Left kidney (tissue), 2 donors: ENCODE results near the gene APOL4. TPM values are rescaled to one million over a fixed set of nuclear protein-coding genes. Genes with fewer than 3 reads are reported as not detected.
"Not testable (repeated sequence)": the region's sequence is repeated elsewhere in the genome, so short reads cannot be mapped to it uniquely, and the experiment has no call there.

Experiments
- DNase-seq: peaks from one replicate; pipeline ENCODE4 v3.0.0-alpha.2; 2013
- polyA plus RNA-seq: library from polyadenylated mRNA; unstranded; fragments of 120-200 nt; gene quantifications from one replicate; pipeline ENCODE4 v1.2.1, GENCODE V29; 2013; ENCODE audit not compliant: insufficient read length

APOL4 gene
- polyA plus RNA-seq, 1 donor: 10.9 TPM

- no peak for DNase-seq
Observed at GRCh38 chr22:36153501-36154422, 47.8 kb downstream of the APOL4 start.

GRCh38 chr22:36152821-36153220 lies 48.8 kb downstream of the APOL4 start:
- not testable (repeated sequence) for DNase-seq

- DNase-seq: no peak
Observed at GRCh38 chr22:36152088-36152487, 49.5 kb downstream of the APOL4 start.

- no peak for DNase-seq
Observed at GRCh38 chr22:36151006-36151595, 50.5 kb downstream of the APOL4 start.

GRCh38 chr22:36149441-36149840 lies 52.2 kb downstream of the APOL4 start:
- no peak for DNase-seq

GRCh38 chr22:36148411-36148810 lies 53.2 kb downstream of the APOL4 start:
- DNase-seq: no peak

- peak; percentile 24 for DNase-seq
Observed at GRCh38 chr22:36147196-36147791, 54.3 kb downstream of the APOL4 start.

GRCh38 chr22:36145881-36146280 lies 55.7 kb downstream of the APOL4 start:
- DNase-seq: no peak

GRCh38 chr22:36144886-36145541 lies 56.6 kb downstream of the APOL4 start:
- DNase-seq: peak; percentile 67

- no peak for DNase-seq
Observed at GRCh38 chr22:36143956-36144355, 57.7 kb downstream of the APOL4 start.

GRCh38 chr22:36143066-36143815 lies 58.4 kb downstream of the APOL4 start:
- DNase-seq: no peak

- no peak for DNase-seq
Observed at GRCh38 chr22:36141481-36141880, 60.1 kb downstream of the APOL4 start.

Other genes starting within 250 kb of the APOL4 start
- gene RBFOX2, start 173.0 kb downstream of the APOL4 start, polyA plus RNA-seq: 143 TPM
- 15.7 TPM for gene APOL3, start 41.1 kb downstream of the APOL4 start, polyA plus RNA-seq
- 35.1 TPM for gene APOL2, start 37.7 kb upstream of the APOL4 start, polyA plus RNA-seq
- 11.7 TPM for gene APOL1, start 51.3 kb upstream of the APOL4 start, polyA plus RNA-seq
- gene MYH9, start 186.2 kb upstream of the APOL4 start, polyA plus RNA-seq: 263 TPM